AG10803 (cell line): ENCODE measurements around the gene NMT1.

Experiments used
- DNase-seq: peaks from one replicate; pipeline ENCODE4 v3.0.0; 2010; ENCODE audit warnings: low read depth
- H3K4me3 ChIP-seq: 2 replicates; pipeline ENCODE4 v1.5.1; 2011; ENCODE audit warnings: mild to moderate bottlenecking, low read length, control low read depth
- TF ChIP-seq, protein P1 (sequence below): conservative IDR thresholded peaks from 2 replicates; pipeline ENCODE4 v1.5.1; 2011; ENCODE audit warnings: mild to moderate bottlenecking, low read length, control low read depth, inconsistent platforms

The NMT1 gene

DNA sequence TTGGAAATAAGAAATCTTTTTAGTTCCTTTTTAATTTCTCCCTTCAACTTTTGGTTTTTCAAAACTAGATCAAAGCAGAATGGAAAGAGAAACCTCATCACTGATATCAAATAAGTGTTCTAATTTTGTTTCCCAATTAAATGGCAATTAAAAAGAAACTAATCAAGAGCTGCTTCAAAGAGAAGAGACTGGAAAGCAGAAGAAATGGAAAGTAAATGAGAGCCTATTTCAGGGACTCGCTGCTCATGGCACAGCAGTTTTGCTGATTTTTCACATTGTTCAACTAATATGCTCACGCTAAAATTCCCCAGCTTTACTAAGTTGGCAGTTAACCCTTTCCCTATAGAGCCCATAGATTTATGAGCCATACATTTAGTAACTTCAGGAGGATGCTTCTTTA lies 6.5 kb downstream of the NMT1 start:
- no peak overlapping the region for H3K4me3 ChIP-seq
- no peak for DNase-seq
- TF ChIP-seq, protein P1, sequence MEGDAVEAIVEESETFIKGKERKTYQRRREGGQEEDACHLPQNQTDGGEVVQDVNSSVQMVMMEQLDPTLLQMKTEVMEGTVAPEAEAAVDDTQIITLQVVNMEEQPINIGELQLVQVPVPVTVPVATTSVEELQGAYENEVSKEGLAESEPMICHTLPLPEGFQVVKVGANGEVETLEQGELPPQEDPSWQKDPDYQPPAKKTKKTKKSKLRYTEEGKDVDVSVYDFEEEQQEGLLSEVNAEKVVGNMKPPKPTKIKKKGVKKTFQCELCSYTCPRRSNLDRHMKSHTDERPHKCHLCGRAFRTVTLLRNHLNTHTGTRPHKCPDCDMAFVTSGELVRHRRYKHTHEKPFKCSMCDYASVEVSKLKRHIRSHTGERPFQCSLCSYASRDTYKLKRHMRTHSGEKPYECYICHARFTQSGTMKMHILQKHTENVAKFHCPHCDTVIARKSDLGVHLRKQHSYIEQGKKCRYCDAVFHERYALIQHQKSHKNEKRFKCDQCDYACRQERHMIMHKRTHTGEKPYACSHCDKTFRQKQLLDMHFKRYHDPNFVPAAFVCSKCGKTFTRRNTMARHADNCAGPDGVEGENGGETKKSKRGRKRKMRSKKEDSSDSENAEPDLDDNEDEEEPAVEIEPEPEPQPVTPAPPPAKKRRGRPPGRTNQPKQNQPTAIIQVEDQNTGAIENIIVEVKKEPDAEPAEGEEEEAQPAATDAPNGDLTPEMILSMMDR: no peak

DNA sequence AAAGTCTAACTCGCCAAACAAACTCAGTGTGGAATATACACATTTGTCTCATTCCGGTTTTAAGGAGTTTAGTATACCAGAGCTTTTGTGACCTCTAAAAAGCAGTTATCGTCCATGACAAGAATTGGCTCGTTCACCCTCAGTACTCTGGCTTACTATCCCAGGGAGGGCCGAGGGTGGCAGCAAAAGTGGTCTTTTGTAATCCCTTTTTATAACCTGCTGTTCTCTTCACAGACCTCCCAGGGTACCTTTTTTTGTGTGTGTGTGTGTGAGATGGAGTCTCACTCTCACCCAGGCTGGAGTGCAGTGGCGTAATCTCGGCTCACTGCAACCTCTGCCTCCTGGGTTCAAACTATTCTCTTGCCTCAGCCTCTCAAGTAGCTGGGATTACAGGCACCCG lies 8.9 kb downstream of the NMT1 start:
- TF ChIP-seq, protein P1: no peak

DNA sequence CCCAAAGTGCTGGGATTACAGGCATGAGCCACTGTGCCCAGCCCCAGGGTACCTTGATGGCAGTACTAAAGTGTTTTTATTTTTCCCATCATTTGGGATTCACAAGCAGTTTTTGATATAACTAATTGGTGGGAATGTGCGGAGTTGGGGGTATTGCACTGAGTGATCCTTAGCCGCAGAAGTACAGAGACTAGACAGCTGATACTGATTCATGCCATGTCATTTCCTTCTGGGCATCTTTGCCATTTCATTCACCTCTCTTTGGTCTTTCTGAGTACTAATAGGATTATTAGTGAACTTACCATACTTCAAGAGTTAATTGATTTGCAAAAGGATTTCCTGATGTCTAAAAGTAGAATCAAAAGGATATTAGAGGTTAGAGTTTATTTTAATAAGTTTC lies 9.7 kb downstream of the NMT1 start:
- H3K4me3 ChIP-seq: no peak overlapping the region
- DNase-seq: no peak
- TF ChIP-seq, protein P1: no peak

More for the DNA sequence above, 8.9 kb downstream of the NMT1 start:
- no peak overlapping the region for H3K4me3 ChIP-seq
- DNase-seq: no peak

GRCh38 chr17:45073414-45074070 lies 12.4 kb downstream of the NMT1 start:
- peak; percentile 98 for DNase-seq
- H3K4me3 ChIP-seq: no peak overlapping the region
- TF ChIP-seq, protein P1: no peak

- TF ChIP-seq, protein P1: no peak
- H3K4me3 ChIP-seq: no peak overlapping the region
- DNase-seq: no peak
Measured at GRCh38 chr17:45077643-45078042, 16.5 kb downstream of the NMT1 start.

DNA sequence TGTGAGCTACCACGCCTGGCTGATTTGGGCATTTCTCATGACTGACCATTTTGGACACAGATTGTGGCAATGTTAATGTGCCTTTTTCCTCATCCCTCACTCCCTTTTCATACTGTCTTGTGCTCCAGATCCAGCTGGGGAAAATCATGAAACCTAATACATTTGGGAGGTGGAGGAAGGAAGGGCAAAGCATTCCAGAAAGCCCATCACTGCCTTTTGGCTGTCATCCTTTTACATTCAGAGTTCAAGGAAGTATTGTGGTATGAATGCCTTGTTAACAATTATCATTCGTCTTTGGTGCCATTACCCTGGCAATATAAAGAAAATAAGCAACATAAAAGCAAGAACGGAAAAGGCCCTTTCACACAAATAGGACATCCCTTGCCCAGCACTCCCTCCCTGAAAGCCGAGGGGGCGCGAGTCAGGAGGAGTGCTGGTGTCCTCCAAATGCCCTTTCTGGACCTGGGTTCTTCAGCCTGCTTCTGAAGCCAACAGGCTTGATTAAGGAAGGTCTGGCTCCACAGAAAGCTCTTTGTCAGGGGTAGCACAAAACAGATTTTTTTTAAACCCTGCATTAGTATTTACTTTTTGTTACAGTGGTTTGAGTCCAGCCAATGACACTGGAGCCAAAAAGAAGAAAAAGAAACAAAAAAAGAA lies 20.1 kb downstream of the NMT1 start:
- no peak for DNase-seq
- TF ChIP-seq, protein P1: no peak
- H3K4me3 ChIP-seq: no peak overlapping the region

DNA sequence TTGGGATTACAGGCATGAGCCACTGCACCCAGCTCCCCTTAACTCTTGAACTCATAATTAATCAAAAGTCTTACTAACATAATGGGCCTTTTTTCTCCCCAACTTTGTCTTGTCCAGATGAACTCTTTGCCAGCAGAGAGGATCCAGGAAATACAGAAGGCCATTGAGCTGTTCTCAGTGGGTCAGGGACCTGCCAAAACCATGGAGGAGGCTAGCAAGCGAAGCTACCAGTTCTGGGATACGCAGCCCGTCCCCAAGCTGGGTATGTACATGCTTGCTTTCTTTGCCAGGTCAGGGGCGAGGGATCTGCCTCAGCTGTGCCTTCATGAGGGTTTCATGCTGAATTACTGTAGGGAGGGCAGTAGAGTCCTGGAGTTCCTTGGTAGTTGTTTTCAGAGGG lies 25.3 kb downstream of the NMT1 start:
- H3K4me3 ChIP-seq: no peak overlapping the region
- TF ChIP-seq, protein P1: no peak
- no peak for DNase-seq
